Pulmonary artery endothelial cell (primary cell): ENCODE results near the gene VWF. TPM values are rescaled to one million over a fixed set of nuclear protein-coding genes. Genes with fewer than 3 reads are reported as not detected.
"Not testable (repeated sequence)": the region's sequence is repeated elsewhere in the genome, so short reads cannot be mapped to it uniquely, and the experiment has no call there.

ENCODE experiments used
- DNase-seq: peaks from one replicate; pipeline ENCODE4 v3.0.0-alpha.2; 2011; ENCODE audit warnings: low read depth, low spot score
- total RNA-seq: library from RNA; depleted of rRNA; stranded (reverse); fragments of >200 nt; gene quantifications from 2 replicates; pipeline ENCODE4 v1.2.3, GENCODE V29; 2014

VWF gene
- total RNA-seq, 1 donor from 2014 or later: 577 TPM

DNA sequence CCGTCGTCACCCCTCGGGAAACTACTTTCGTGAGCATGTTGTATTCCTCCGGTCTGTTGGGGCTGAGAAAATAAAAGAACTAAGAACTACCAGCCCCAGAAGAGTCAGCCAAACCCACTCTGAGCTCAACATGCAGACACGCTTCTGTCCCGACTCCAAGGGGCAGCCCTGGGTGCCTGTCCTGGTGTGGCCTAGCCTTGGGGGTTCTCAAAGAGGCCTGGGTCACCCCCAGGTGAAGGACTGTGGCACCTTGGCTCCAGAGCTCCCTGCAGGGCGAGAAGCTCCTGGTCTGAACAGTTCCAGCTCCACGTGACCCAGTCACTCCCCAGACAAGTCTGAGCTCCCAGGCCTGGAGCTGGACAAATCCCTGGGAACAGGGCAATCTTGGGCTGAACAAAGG is 87.0 kb downstream of the VWF start:
- DNase-seq: no peak

DNA sequence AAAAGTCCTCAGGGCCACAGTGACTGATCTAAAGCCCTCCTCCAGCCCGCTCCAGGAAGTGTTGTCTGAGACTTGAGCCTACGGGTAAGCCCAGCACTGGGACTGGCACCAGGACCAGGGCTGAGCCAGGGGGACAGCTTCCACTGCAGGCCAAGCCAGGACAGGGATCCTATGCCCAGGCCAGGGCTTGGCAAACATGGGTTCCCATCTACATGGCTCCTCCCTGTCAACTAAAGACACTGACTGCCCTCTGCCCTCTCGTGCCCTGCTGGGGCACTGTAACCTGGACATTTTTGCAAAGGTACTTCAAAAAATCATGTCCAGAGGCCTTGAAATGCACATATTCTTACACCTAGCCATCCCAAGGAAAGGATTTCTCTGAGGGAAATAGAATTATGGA is 88.0 kb downstream of the VWF start:
- DNase-seq: no peak

DNA sequence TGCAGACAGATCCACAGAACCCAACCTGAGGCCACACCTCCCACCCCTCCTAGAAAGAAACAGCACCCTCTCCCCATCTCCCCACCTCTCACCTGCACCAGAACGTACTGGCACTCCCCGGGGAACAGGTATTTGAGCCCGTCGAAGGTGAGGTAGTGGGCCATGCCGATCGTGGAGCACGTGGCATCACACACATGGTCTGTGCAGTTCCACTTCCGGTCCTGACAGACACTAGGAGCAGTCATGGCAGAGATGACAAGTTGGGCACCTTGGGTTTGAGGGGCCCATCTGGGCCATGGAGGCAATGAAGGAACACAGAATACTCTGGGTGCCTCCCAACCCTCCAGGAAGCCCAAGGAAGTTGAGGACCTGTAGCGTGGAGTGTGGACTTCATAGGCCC is 89.9 kb downstream of the VWF start:
- DNase-seq: no peak

DNA sequence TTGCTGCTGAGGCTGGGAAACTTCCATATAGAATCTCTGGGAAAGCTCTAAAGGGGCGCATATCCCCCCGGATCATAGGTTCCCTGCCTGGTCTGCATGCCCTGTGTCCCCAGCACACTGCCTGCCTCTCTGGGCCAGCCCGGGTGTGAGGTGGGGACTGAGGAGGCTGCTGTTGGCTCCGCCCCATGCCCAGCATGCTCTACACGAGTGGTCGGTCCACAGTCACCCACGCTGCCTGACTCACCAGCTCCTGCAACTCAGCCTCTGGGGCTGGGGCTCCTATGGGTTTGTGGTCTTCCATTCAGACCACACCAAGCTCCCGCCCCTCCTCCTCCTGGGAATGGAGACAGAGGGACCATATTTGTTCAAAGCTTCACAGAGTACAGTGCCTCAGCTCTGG is 90.9 kb downstream of the VWF start:
- DNase-seq: no peak

DNA sequence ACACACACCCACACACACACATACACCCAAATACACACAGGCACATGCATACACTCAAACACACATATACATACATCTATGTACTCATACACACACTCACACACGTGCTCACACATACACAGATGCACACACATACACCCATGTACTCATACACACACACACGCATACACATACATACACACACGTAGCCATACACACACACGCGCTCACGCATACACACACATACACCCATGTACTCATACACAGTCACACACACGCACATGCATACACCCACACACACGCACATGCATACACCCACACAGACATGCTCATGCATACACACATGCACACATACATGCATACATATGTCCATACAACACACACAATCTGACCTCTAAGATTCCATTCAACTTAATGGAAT is 91.7 kb downstream of the VWF start:
- DNase-seq: no peak

DNA sequence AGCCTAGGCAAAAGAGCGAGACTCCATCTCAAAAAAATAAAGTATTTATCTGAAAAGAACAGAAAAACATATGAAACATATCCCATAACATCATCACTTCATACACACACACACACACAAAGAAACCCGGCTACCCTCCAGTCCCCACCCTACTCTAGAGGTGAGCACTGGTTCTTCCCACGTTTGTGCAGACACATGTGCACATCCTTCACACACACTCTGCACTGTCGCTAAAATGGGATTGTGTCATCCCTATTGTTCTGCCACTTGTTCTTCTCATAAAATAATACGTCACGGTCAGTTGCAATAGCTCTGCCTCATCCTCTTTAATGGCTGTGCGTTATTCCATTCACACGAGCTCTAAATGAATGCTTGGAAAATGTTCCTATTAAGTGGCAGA is 93.5 kb downstream of the VWF start:
- no peak for DNase-seq

DNA sequence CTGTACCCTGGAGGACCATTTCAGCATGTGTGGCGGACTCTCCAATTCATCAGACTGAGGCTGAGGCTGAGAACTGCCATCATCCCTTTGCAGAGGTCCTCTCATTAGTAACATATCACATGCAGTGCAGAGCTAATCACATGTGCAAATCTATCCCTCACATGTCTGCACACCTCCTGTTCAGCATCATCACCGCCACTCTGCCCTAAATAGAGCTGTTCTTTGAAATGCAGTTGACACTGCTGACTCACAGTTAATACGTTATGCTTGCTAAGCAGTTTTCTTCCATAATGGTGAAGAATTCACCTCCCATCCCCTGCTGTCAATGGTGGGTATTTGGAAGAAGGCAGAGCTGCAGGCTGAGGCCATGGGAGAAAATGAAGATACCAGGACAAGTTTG is 94.4 kb downstream of the VWF start:
- no peak for DNase-seq

DNA sequence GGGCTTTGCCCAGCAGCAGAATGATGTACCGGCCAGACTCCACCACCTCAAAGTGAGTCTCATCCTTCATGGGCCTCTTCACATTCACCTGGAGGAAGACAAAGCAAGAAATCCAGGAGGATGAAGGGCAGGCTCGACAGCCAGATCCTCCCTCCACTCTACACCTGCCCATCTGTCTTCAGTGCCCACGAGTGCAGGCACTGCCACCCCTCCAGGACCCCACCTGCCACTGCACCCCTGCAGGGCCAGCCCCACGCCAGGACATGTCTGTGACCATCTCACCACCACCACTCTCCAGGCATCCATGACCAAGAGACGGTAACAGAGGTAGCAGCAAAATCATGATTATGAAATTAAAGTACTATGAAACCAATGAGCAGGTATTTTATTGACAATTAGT is 95.1 kb downstream of the VWF start:
- no peak for DNase-seq

DNA sequence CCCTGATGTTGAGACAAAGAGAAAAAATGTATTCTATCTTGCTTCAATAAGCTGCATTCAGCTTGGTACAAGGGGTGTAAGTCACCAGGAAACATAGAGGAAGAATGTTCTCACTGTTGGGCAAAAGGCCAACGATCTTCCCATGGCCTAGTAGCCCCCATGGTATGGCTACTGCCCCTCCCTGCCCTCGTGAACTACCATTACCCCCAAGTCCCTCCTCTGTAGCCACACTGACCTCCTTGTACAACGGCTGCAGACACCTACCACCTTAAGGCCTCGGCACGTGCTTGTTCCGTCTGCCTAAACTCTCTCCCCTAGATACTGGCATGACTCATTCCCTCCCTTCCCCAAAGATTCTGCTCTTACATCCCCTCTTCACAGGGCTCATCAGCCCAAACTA is 97.5 kb downstream of the VWF start:
- no peak for DNase-seq

DNA sequence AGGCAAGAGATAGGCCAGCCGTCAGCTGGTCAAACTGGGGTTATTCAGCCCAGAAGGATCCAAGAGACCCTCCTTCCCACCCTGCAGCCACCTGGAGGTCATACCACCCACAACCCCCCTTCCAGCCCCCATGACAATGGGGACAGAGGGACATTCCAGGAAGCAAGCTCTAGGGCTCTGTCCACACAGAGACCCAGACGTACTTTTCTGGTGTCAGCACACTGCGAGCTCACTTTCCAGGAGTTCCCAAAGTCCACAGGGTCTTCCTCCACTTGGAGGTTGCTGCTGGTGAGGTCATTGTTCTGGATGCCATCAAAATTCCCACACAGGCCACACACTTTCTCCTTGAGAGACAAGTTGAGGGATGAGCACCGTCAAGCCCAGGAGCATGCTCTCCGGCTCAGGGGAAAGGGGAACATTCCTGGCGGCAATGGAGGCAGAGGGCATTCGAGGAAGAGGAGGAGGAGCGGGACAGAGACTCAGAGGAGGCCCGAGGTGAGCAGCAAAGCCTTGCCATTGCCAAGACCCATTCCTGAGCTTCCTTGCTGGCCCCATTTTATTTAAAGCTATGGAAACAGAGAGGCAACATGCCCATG is 98.7 kb downstream of the VWF start:
- not testable (repeated sequence) for DNase-seq

DNA sequence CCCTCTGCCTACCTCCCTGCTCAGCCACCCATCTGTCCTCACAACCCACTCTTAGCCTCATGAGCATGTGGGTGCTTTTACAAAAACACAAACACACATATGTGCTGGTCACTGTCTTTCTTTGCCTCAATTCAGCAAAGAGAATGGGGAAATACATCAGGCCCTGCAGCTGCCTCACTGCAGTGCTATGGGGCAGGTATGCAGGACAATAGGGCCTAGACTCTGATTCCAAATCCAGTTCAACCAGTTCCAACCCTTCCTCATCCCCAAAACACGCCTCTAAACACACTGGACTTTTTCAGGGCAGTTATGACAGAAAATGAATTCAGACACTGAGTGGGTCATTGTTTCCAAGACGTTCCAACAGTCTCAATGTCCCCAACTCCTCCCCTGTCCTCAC is 100.4 kb downstream of the VWF start:
- not testable (repeated sequence) for DNase-seq

DNA sequence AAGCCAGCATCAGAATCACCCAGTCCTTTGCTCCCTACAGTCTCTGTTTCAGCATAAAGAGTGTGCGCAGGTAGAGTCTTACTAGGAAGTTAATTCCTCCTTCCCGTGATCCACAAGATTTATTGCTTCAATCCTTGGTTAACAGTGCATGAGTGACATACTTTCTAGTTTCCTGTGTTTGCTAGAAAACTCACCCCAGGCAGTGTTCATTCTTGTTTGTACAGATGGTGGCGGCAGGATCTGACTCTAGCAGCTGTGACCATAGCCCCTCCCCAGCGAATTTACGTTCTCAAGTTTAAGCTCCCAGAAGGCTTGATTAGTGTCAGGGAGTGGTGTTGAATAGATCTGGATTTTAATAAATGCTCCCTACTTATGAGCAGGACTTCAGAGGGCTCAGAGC is 103.5 kb downstream of the VWF start:
- no peak for DNase-seq

DNA sequence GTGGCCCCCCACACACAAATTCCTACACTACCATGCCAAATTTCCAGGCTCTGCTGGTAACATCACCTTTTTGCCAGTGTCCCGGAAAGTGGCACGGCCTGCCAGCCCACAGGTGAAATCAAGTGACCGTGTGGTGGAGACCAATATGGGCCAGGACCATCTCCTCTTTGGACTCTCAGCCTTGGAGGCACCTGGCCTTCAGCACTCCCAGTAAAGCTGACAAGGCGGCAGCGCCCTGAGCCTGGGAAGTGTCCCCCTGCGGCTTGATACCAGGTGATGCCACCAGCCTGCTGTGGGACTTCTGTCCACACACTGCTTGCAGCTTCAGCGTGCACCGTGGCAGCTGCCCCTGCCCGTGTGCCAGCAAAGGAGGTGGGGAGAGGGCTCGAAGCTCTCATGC is 104.0 kb downstream of the VWF start:
- DNase-seq: not testable (repeated sequence)

DNA sequence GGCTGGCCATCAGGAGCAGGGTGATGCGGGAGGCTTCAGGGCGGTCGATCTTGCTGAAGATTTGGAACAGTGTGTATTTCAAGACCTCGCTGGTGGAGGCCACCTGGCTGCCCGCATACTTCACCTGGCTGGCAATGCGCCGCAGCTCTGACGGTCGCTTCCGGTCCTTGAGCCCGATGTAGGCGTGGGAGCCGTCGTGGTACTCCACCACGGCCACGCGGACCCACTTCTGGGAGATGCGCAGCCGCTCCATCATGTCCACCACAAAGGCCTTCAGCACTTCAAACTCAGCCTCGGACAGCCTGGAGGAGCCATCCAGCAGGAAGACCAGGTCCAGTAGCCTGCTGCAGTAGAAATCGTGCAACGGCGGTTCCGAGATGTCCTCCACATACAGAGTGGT is 105.2 kb downstream of the VWF start:
- DNase-seq: not testable (repeated sequence)

DNA sequence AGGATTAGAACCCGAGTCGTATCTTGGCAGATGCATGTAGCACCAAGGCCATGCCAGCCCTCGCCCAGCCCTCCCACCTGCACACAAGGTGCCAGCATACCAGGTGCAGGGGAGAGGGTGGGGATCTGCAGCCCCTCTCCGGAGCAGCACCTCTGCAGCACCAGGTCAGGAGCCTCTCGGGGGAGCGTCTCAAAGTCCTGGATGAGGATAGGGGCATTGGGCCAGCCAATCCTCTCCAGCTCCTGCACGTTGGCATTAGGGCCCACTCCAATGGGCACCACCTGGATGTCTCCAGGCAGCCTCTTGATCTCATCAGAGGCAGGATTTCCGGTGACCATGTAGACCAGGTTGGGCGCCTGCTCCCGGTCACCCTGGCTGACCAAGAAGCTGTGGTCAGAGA is 106.2 kb downstream of the VWF start:
- DNase-seq: no peak

DNA sequence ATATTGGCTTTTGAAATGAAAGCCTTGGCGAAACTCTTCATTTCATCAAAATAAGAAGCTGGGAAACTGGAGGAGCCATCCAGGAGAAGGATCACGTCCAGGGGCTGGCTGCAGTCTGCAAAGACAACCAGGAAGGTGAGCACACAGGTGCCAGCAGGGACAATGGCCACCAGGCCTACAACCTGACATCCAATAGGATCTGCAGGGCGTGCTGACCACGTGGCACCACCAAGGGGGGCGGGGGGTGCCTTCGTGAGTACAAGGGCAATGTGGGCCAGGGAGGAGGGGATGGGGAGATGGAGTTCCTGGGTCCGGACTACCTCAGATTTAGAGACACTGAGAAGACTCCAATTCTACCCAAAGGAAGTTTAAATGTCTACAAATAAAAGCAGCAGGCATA is 107.7 kb downstream of the VWF start:
- DNase-seq: no peak

DNA sequence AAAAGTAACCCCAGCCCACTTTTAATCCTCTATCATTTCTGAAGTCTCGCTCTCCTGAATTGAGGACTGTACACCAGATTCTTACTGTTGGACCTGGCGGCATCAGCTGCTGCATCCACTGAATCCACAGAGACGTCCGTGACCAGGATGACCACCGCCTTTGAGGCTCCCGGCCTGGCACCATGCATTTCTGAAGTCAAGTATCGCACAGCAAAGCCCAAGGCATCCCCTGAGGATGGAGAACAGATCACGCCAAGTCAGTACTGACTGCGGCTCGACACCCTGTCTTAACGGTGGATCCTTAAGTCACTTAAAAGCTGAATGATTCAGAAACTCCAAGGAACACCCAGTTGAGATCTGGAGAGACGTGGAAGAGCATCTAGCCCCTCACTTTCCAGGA is 108.5 kb downstream of the VWF start:
- DNase-seq: not testable (repeated sequence)

DNA sequence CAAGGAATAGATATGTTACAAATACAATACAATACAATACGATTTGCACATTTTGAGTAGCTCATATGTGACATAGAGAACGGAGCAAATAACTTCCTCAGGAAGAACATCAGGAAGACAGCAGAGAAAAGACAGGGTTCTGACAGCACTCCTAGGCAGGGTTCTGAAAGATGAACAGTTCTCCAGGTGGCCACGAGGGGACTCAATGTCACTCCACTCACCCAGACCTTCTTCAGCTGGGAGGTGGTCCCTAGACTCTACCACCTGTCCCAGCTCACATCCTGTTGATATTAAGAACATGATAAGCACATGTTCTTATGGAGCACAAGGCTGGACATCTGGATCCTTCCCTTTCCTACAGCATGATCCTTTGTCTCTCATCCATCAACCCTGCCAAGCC is 109.2 kb downstream of the VWF start:
- not testable (repeated sequence) for DNase-seq

DNA sequence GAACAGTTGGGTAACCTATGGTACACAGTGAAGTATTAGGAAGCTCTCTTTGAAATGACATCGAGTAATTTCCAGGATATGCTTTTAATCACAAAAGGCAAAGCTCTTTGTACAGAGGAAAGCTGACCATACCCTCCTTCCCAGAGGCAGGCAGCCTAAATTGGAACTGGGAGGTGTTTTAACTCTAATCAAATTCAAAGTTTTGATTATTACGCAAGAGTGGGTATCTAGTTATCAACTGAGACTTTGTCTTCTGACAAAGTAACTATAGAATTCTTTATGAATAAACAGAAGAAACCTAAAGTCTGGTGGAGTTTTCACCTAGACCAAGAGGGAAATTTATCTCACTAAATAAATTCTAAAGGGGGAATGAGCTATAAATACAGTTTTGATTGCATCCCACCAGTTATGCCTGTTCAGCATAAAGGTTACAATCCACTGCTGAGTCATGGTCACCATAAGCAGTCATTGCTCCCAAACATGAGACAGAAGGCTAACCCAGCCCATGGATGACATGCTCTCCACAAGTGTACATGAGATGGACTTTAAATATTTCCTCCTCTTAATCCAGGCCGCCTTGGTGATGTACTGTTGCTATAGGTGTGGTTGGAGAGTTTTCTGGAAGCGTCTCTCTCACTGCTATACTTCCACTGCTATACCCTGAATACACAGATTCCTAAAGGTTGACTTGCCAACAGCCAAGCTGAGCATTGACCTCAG is 113.7 kb downstream of the VWF start:
- DNase-seq: not testable (repeated sequence)

DNA sequence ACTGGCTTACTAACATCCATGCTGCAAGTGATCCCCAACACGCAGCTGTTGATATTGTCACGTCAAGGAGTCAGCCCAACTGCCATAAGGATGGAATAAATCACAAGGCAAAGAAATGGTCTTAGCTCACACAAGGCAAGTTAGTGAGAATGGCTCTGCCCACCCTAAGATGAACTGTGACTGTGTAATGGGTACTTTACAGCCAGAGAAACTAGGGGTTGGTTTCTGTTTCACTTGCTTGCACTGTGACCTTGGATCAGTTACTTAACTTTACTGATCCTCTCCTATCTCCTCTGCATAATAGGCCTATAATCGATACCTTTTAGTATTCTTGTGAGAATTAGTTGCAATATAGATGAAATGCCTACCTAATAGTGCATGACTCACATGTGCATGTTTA is 127.2 kb downstream of the VWF start:
- no peak for DNase-seq

DNA sequence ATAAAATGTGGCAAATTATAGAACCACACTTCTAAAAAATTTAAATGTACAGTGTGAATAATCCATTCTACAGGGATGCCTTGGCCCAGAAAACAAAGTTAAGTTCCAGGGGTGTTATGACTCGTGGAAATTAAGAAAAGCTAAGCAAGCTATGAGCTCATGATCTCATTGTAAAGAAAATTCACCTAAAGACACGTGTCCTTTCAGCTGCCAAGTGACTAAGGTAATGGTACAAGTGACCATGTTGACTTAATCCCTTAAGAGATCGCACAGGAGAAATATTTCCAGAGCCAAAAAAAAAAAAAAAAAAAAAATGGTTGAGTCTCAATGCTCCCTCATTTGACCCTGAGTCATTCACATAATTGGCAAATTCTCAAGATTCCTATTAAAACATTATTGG is 128.0 kb downstream of the VWF start:
- DNase-seq: no peak

DNA sequence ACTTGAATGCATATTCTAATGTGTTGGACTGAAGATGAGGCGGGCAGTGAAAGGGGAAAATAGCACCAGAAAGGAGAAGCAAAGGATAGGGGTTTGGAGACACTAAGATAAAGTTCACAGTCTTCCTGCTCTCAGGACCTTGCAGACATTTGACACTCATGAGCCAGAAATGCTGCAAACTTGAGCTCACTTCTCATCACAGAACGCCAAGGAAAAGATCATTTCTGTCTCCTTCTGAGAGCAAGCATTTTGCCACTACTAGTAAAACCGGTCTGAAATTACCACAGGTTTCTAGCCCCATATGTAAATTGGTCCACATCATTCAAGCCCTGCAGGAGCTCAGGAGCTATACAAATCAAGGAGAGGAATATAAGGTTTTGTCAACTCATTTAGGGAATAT is 134.8 kb downstream of the VWF start:
- no peak for DNase-seq

DNA sequence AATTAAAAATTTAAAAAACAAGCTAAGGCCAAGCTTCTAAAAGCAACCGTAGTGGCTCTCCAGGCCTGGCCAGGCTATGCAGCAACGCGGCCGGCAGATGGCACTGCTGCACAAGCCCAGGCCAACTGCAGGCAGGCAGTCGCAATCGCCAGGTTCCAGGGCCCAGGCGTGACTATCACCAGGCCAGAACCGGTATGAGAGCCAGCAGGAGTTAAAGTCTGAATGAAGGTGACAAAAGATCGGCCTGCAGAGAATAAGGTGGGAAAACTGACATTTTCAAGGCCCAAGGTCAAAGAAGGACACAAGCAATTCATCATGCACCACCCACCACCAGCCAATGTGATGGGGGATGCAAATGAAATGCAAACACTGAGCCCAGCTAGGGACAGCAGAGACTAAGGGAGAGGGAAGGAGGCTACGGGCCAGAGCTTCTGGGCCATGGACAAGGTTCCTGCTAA is 135.8 kb downstream of the VWF start:
- DNase-seq: peak; percentile 24
